HG02981 (cell line): ENCODE results near the gene ALDH1A2.
"Not testable (repeated sequence)": the region's sequence is repeated elsewhere in the genome, so short reads cannot be mapped to it uniquely, and the experiment has no call there.

Source experiments
- ATAC-seq: cut with Tn5 transposase; IDR thresholded peaks from one replicate; pipeline ENCODE4 v1.9.1; 2021; ENCODE audit warnings: mild to moderate bottlenecking, moderate library complexity; ENCODE audit not compliant: unreplicated experiment

Gene ALDH1A2

DNA sequence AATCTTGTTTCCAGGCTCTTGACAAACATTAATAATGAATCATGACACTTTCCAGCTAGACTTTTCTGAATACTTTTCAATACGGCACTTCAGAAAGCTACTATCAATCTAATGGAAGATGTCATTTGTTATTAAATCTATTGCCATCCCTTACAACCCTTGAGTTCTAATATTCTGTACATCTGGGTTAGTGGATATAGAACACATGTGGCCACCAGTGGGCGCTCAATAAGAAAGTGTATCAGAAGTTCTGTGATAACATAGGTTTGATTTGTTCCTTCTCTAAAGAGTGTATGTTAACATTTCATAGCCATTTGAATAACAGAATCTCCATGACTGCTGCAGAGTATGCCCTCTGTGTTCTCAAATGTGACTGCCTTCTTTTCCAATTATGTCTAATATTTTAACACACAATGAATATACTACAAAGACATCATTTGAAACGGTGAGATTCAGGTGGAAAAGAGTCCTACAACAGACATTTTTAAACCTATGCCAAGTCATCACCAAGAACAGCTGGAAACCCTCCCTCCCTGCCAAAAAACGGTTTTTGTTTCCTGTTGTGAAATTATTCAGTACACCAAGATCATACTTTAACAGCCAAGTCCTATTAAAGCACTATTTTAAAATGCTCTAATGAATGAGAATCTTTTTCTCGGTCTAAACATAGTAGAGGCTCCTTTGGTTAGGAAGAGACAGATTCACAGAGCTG lies 22.2 kb downstream of the ALDH1A2 start:
- ATAC-seq, result no peak

DNA sequence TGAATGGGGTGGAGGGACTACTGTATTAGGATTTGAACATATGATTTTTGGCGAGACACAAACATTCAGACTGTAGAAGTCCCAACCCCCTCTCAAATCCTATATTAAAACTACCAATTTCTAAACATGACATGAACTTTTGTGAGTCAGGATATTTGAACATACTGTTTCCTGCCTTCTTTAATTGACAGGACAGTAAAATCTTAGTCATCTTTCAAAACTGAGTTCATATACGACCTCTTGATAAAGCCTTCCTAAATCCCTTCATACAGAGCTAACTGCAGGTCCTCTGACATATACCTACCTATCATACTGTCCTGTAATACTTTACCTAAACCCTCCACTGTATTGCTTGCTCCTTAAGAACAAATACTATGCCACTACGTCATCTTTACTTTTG lies 23.5 kb downstream of the ALDH1A2 start:
- ATAC-seq, result no peak

DNA sequence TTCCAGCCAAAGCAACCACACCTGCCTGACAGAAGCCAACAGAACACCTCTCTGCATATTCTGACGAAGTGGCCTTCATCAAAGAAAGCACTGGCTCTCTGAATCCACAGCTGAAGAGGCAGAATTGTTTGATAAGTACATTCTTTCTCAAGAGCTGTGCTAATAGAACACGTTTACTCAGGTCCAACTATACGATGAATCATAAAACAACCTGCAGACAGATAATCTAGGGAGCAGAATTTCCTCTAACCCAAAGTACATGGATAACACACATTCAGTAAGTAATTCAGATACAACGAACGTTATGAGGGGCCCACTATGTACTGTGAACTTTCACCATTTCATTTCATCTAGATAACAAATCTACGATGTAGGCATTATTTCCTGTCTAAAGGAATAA lies 25.4 kb downstream of the ALDH1A2 start:
- no peak for ATAC-seq

DNA sequence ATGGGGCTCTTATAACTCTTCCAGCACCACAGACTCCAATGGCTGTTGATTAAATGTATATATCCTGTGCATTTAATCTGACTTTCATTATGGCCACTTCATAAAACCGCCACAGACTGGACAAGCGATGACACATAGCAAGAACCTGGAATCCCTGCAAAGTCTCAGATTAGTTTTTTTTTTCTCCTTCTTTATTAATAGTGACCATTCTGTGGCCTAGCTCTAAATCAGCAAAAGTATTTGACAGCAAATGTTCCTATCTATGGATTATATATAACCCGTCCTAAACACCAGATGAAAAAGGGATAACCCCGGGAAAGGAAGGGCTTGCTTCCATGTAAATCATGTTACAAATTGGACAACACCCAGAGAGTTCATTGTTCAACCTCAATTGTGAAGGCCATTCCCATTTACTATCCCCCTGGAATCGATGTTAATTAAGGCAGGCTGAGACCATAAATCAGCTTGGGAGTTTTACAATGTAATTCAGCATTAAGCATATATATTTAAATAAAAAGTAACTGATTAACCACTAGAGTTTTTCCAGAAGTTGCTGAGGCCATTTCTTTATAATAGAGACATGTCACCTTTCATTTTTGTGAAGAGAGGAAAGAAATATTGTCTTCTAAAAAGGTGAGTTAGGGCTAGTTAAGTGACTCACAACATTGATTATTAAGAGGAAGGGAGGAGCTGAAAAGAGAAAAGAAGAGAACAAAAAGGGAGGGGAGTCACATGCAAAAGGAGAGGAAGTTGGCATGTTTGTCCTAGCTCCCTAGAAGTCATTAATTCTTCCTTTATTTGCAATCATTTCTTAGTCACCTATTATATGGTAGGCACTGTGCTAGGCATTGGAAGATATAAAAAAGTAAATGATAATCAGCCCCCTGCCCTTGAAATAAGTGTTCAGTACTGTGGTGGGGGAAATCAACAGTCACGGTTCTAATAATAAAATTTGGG lies 26.2 kb downstream of the ALDH1A2 start:
- ATAC-seq, result no peak

DNA sequence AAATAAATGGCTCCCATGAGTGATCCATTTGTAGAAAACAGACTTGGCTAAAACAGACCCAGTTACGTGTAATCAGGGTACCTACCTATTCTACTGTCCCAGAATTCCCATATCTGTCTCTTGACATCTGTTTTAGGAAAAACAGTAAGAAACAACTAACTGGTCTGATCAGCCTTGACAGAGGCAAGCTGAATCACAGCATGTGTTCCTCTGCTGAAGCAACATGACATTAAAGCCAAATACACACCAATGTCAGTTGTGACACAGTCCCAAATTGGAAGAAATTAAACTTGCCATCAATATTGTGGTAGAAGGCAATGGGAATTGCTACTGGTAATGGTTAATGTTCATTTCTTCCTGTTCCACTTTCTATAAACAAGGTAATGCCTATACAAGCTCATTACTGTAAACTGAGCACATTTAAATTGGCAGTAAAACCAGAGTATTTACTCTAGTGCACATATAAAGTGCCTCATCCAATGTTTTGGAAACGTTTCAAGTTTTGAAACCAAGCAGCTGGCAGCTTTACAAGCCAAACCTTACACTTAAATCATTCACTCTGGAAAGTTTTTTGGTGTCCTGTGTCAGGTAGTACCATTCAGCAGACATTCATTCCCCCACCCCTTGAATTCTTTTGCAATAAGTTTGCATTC lies 27.0 kb downstream of the ALDH1A2 start:
- ATAC-seq, result no peak

DNA sequence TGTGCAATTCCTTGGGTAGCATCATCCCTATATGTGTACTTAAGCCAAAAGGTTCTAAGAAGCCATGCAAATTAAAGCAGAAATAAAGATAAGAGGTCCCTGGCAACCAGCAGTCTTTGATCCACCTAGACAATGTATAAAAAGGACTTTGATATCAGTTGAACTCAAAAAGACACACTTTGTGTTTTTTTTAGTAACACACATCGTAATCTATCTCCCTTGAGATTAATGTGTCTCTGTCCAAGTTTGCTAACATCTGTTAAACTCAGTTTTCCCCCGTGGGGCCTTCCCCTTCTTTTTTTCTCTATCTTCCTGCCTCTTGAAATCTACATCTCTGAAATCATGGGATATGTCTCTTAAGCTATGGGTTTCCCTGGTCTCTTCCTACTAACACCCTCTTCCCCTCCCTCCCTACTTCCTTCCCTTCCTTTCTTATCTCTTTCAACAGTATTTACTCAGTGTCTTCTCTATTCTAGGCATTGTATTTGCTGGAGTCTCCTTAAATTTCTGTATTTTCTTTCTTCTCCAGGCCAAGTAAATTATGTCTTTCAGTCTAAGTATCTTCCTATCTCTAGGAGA lies 27.7 kb downstream of the ALDH1A2 start:
- ATAC-seq, result no peak

DNA sequence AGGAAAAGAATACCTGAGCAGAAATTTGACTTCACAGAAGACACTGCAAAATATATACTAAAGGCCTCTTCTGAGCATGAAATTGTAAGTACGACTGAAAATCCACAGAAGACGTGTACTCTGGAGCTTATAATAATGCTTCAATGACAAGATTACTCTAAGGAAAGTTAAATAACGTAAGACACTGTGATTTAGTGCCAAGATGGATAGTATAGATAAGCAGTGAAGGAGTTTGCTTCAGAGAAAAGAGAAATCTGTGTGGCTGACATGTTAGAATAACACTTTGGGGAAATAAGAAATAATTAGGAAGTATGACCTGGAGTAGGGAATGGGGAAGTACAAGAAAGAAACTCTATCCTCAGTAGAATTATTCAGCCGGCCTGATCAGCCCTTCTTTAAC lies 28.9 kb downstream of the ALDH1A2 start:
- no peak for ATAC-seq

DNA sequence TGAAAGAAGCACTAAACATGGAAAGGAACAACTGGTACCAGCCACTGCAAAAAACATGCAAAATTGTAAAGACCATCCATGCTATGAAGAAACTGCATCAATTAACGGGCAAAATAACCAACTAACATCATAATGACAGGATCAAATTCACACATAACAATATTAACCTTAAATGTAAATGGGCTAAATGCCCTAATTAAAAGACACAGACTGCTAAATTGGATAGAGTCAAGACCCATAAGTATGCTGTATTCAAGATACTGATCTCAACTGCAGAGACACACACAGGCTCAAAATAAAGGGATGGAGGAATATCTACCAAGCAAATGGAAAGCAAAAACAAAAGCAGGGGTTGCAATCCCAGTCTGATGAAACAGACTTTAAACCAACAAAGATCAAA lies 37.1 kb downstream of the ALDH1A2 start:
- not testable (repeated sequence) for ATAC-seq

DNA sequence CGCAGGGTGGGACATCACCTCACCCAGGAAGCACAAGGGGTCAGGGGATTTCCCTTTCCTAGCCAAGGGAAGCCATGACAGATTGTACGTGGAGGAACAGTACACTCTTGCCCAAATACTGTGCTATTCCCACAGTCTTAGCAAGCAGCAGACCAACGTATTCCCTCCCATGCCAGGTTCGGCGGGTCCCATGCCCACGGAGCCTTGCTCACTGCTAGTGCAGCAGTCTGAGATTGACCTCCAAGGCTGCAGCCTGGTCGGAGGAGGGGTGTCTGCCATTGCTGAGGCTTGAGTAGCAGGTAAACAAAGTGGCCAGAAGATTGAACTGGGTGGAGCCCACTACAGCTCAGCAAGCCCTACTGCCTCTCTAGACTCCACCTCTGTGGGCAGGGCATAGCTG lies 39.0 kb downstream of the ALDH1A2 start:
- ATAC-seq, result no peak

DNA sequence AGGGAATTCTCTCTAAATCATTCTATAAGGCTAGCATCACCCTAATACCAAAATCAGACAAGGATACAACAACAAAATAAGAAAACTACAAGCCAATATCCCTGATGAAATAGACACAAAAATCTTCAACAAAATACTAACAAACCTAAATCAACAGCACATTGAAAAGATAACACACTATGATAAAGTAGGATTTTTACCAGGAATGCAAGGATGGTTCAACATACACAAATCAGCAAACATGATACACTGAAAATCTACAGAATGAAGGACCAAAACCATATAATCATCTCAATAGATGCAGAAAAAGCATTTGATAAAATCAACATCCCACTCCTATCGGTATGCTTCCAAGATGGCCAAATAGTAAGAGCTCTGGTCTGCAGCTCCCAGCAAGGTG lies 39.5 kb downstream of the ALDH1A2 start:
- ATAC-seq, result no peak

DNA sequence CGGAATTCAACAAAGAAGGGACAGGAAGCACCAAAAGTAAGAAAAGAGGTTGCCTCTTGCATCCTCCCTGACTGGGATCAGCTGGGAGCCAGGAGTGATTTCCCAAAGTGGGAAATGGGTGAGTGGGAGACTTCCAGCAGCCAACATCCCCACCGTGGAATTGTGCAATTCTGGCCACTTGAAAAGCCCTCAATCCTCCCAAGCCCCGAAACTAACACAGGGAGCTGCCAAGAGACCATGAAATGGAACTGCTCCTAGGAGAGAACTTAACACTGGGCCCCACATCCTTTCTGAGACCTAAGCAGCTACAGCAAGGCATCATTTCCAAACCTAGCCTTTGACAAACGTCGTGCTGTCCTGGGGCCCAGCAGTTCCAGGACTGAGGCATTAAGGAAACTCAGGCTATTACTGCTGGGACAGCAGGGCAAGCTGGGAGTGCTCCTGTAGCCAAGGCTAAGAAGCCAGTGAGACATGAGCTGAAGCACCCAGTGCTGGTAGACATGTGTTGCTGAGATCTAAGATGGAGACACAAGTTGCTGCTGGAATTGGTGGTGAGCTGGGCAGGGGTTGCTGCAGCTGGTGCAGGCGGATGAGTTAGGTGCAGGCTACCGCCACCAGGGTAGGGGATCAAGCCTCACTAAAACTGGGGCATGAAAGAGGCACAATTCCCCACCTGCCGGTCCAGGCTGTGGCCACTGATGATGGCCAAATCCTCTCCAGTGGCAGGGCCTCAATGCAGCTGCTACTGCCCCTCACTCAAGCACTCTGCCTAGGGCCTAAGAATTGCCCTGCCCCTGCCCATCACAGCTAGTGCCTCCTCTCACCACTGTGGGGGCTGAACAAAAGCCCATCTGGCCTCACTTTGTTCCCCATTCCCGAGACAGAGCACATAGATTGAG lies 43.9 kb downstream of the ALDH1A2 start:
- ATAC-seq, result no peak

DNA sequence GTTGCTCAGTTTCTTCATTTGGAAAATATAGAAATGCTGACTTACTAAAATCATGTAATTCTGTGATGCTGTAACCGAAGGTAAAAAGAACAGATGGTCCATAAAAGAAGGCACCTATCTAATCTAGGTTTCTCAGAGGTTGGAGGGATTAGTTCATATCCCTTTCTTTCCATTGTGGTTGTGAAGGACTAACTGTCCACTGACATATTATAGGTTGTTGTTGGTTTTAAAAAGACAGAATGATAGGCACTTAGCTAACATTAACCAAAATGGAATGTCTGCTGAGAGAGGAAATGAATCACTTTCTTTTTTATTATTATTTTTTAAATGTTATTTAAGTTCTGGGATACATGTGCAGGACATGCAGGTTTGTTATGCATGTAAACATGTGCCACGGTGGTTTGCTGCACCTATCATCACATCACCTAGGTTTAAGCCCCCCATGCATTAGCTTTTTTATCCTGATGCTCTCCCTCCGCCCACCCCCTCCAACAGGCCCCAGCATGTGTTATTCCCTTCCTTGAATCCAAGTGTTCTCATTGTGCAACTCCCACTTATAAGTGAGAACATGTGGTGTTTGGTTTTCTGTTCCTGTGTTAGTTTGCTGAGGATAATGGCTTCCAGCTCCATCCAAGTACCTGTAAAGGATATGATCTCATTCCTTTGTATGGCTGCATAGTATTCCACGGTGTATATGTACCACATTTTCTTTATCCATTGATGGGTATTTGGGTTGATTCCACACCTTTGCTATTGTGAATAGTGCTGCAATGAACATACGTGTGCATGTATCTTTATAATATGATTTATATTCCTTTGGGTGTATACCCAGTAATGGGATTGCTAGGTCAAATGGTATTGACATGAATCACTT lies 45.8 kb downstream of the ALDH1A2 start:
- ATAC-seq, result no peak

DNA sequence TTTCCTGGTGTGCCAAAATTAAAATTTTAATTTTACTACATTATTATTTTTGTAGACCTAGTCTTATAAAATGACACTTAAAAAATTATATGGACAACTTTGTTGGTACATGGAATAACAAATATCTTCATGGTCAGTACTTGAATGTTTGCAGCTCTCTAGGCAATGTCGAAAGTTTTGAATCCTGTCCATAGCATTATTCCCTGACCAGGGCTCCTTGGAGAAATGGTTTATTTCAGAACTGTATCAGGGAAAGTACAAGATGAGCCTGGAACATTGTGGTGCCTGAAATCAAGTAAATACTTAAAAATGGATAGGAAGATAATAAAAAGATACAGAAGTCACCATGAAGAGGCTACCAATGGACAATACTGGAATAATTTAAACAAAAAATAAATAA lies 47.6 kb downstream of the ALDH1A2 start:
- ATAC-seq, result no peak

DNA sequence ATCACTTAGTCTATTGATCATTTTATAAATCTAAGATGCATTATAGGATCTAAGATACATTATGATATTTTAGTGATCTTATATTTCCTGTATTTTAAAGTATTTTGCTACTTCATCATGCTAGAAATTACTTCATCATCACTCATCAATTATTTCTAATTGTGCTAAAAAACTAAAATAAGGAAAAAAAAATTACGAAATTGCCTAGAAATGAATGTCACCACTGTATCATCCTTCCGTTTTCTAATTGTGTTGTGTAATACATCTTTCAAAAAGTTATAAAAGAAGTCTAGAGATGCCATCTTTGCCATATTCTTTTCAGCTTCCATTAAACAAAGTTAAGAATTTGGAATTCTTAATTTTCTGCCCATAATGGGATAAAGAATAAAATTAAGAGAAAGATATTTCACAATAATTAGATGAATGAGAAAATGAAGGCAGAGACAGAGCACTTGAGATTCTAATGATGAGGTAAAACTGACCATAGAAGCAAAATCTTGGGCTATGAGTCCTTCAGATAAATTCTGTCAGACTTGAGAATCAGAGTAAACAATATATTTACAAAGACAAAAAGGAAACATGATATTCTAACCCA lies 48.8 kb downstream of the ALDH1A2 start:
- no peak for ATAC-seq

DNA sequence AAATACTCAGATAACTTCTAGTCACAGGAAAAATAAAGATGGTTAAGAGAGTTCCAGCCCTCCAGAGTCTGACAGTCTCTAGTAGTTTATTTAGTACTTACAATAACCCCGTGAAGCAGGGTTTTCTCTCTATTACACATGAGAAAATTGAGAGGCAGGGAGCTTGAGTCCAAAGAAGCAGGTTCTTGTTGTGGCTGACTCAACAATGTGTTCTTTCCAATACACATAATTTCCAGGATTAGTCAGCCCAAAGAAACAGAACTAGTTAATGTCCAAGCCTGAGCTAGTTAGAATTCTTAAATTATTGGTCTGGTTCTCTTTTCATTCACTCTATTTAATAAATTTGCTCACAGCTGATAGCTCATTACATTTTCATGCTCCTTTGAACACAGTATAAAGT lies 49.9 kb downstream of the ALDH1A2 start:
- ATAC-seq, result no peak

DNA sequence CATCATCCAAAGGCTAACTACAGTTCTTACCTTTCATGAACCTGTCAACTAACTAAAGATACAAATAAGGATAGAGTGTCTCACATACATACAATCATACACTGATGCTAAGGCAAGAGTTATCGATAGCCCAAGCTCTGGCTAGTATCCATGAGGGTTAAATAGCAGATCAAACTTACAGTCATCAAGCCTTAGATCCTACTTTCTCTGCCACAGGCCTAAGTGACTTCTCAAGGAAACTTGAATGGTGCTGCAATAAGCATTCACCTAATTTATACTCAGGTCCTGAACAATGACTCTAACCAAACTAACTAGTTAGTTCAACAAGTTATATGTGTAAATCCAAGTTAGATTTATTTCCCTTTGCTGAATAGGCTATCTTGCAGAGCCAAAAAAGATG lies 51.0 kb downstream of the ALDH1A2 start:
- ATAC-seq, result no peak

DNA sequence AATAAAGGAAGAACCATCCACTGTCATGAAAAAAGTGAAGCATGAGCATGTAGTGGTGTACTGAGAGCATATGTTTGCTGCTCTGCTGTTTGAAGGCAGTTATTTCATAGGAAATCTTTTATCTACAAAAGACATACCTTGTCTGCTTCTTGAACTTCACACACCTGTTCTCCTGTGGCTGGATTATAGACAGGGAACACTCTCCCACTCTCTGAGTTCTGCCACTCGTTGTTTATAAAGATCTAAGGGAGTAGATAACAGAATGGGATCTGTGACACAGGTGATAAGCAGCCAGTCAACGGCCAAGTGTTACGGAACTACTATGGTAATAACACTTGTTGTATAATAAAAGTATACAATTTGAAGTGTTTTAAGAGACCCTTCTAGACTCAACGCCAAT lies 51.5 kb downstream of the ALDH1A2 start:
- ATAC-seq, result no peak

DNA sequence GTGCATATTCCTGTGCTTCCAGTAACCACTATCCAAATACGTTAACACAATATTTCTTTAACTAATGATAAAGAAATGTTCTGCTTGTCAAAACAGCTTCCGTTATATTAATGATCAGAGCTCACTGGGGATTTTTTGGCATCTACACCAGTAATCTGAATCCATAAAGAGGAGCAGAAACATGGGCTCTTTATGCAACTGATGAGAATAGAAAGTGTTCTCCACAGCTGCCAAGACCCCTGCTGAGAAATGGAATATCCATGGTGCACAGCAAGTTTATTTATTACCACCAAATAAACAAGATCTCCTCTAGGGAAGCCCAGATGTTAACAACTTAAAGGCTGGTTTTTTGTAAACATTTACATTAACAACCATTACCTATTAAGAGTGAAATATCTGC lies 54.5 kb downstream of the ALDH1A2 start:
- no peak for ATAC-seq

DNA sequence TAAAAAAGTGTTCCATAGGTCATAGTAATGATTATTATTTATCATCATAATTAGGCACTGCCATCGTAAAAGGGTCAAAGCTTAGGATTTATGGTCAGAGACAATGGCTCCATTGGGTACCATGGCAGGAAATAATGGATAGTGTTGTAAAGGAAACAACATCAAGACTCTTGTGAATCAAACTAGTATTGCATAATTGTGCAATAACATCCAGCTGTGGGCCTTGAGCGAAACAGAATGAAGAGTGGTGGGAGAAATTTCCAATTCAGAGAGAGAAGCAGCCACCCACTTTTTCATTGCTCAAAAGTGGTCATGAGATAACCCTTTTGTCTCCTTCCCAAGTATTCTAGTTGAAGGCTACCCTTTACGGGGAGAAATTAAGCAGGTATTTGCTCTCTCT lies 61.7 kb downstream of the ALDH1A2 start:
- no peak for ATAC-seq
